Keratinocyte (primary cell): Measurements from ENCODE around the gene ATE1. TPM values are rescaled to one million over a fixed set of nuclear protein-coding genes. Genes with fewer than 3 reads are reported as not detected.
"Not testable (repeated sequence)": the region's sequence is repeated elsewhere in the genome, so short reads cannot be mapped to it uniquely, and the experiment has no call there.

Experiments used
- DNase-seq: peaks from one replicate; pipeline ENCODE4 v3.0.0-alpha.2; 2011; ENCODE audit warnings: low read depth, missing footprints, low spot score
- FAIRE-seq: peaks from 2 replicates; lab custom pipeline; 2011; peaks lifted over from hg19 to GRCh38; lab: Jason Lieb, UNC
- H2AFZ ChIP-seq: 2 replicates; pipeline ENCODE4 v1.6.0; 2012; ENCODE audit warnings: low read length, control low read depth, inconsistent platforms; ENCODE audit not compliant: control insufficient read depth
- H3K27ac ChIP-seq: 2 replicates; pipeline ENCODE4 v1.5.1; 2011; ENCODE audit warnings: low read length; ENCODE audit not compliant: control insufficient read depth, insufficient read depth
- H3K27me3 ChIP-seq: 3 replicates; pipeline ENCODE4 v1.6.0; 2011; ENCODE audit warnings: low read length; ENCODE audit not compliant: control insufficient read depth, insufficient read depth; ENCODE audit errors: extremely low read depth
- H3K36me3 ChIP-seq, 2 experiments: 2 replicates in 1 of 2; 3 replicates in 1 of 2; pipeline ENCODE4 v1.5.1; 2011; ENCODE audit warnings: low read length in 2 of 2, mild to moderate bottlenecking in 1 of 2; ENCODE audit not compliant: control insufficient read depth in 2 of 2, insufficient read depth in 2 of 2; ENCODE audit errors: extremely low read depth in 1 of 2
- H3K4me1 ChIP-seq: 3 replicates; pipeline ENCODE4 v1.5.1; 2011; ENCODE audit warnings: low read length; ENCODE audit not compliant: control insufficient read depth, insufficient read depth; ENCODE audit errors: extremely low read depth
- H3K4me2 ChIP-seq: 3 replicates; pipeline ENCODE4 v1.6.0; 2011; ENCODE audit warnings: low read depth, low read length; ENCODE audit not compliant: control insufficient read depth, insufficient read depth; ENCODE audit errors: extremely low read depth
- H3K4me3 ChIP-seq, 3 experiments: fragments of 200-600 bp in 1 of 3; sonication (generic) in 1 of 3; 2 replicates in 2 of 3; 3 replicates in 1 of 3; pipeline ENCODE4 v1.5.1; 2011 to 2016; ENCODE audit warnings: low read length in 3 of 3, mild to moderate bottlenecking in 3 of 3, control low read depth in 2 of 3, inconsistent platforms in 1 of 3, low read depth in 1 of 3, mixed read lengths in 1 of 3, mixed run types in 1 of 3, moderate library complexity in 1 of 3; ENCODE audit not compliant: control insufficient read depth in 2 of 3, insufficient read depth in 2 of 3; ENCODE audit errors: extremely low read depth in 1 of 3
- H3K79me2 ChIP-seq: 2 replicates; pipeline ENCODE4 v1.6.0; 2012; ENCODE audit warnings: low read length; ENCODE audit not compliant: control insufficient read depth, insufficient read depth
- H3K9ac ChIP-seq: 3 replicates; pipeline ENCODE4 v1.6.0; 2011; ENCODE audit warnings: low read length; ENCODE audit not compliant: control insufficient read depth, insufficient read depth; ENCODE audit errors: extremely low read depth
- H3K9me1 ChIP-seq: 3 replicates; pipeline ENCODE4 v1.6.0; 2011; ENCODE audit warnings: low read length; ENCODE audit not compliant: control insufficient read depth, insufficient read depth; ENCODE audit errors: extremely low read depth
- H3K9me3 ChIP-seq: 2 replicates; pipeline ENCODE4 v1.5.1; 2012; ENCODE audit warnings: low read depth, low read length; ENCODE audit not compliant: control insufficient read depth
- H4K20me1 ChIP-seq: 3 replicates; pipeline ENCODE4 v1.6.0; 2011; ENCODE audit warnings: low read length; ENCODE audit not compliant: control insufficient read depth, insufficient read depth; ENCODE audit errors: extremely low read depth
- EZH2 ChIP-seq: IDR thresholded peaks from one replicate; pipeline ENCODE4 v1.6.1; 2012; ENCODE audit warnings: inconsistent platforms, mild to moderate bottlenecking, low read length, moderate library complexity
- dilution Hi-C: fragments of 300-500 bp; cut with MboI; formaldehyde crosslinking; loops from one replicate; pipeline ENCODE4 v1.7.0; 2020; ENCODE audit warnings: low sequenced_read_pairs; ENCODE audit not compliant: extremely low pct_ligation_motif_present
- polyA plus RNA-seq, 5 experiments: library from polyadenylated mRNA; depleted of rRNA in 3 of 5; stranded (reverse) in 3 of 5; stranded (forward) in 1 of 5; unstranded in 1 of 5; fragments of >200 nt; gene quantifications; 1 replicate in 1 of 5; 2 replicates in 3 of 5; 3 replicates in 1 of 5; pipeline versions ENCODE4 v1.2.1 to v1.2.3, GENCODE V29; 2011 to 2012; ENCODE audit warnings: missing spikeins in 2 of 5, low read depth in 1 of 5, low replicate concordance in 1 of 5
- TF ChIP-seq, protein P1 (sequence below), 3 experiments: IDR thresholded peaks in 1 of 3; conservative IDR thresholded peaks in 1 of 3; optimal IDR thresholded peaks in 1 of 3; 2 replicates in 2 of 3; 3 replicates in 1 of 3; pipeline versions ENCODE3 to v1.5.1; 2011; ENCODE audit warnings: low read length in 3 of 3, mild to moderate bottlenecking in 3 of 3, moderate library complexity in 2 of 3, control low read depth in 1 of 3, inconsistent platforms in 1 of 3; ENCODE audit not compliant: insufficient read depth in 2 of 3; ENCODE audit errors: extremely low read depth in 1 of 3

ATE1 gene
- polyA plus RNA-seq, 1 donor (not counting 4 experiments of a cell fraction or from before 2014, with no cell fraction given) = 14.9 TPM

DNA sequence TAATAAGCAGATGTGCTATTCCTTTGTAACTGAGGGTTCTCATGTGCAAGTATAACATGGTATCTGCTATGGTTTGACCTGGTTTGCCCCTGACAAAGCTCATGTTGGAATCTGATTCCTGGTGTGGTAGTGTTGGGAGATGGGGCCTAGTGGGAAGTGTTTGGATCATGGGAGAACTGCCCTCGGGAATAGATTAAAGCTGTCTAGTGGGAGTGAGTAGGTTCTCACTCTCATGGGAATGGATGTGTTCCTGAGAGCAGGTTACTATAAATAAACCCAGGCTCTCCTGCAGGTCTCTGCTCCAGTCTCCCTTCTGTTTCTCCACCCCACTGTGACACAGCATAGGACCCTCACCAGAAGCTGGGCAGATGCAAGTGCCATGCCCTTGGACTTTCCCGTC is 97.7 kb downstream of the ATE1 start:
- TF ChIP-seq, protein P1, sequence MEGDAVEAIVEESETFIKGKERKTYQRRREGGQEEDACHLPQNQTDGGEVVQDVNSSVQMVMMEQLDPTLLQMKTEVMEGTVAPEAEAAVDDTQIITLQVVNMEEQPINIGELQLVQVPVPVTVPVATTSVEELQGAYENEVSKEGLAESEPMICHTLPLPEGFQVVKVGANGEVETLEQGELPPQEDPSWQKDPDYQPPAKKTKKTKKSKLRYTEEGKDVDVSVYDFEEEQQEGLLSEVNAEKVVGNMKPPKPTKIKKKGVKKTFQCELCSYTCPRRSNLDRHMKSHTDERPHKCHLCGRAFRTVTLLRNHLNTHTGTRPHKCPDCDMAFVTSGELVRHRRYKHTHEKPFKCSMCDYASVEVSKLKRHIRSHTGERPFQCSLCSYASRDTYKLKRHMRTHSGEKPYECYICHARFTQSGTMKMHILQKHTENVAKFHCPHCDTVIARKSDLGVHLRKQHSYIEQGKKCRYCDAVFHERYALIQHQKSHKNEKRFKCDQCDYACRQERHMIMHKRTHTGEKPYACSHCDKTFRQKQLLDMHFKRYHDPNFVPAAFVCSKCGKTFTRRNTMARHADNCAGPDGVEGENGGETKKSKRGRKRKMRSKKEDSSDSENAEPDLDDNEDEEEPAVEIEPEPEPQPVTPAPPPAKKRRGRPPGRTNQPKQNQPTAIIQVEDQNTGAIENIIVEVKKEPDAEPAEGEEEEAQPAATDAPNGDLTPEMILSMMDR (optimal IDR thresholded peaks at IDR 0.05 in 1 of 3, IDR thresholded peaks at IDR 0.05 in 1 of 3, conservative IDR thresholded peaks at IDR 0.05 in 1 of 3; ENCODE audit: extremely low read depth in 1 of 3, insufficient read depth in 2 of 3, low read length in 3 of 3) = no peak
- TF ChIP-seq EZH2 = no peak
- Histone ChIP-seq H3K4me2 (no peak overlapping the region), H3K27ac (no peak overlapping the region), H3K4me3 (no peak overlapping the region), H4K20me1 (no peaks in the 10 kb centered on the region), H3K79me2 (no peaks in the 10 kb centered on the region), H2AFZ (no peak overlapping the region), H3K36me3 (peaks cover 3 to 8% of the 10 kb centered on the region in 2 experiments), H3K9me3 (no peaks in the 10 kb centered on the region), H3K27me3 (no peaks in the 10 kb centered on the region), H3K9me1 (no peaks in the 10 kb centered on the region), H3K4me1 (no peaks in the 10 kb centered on the region), H3K9ac (no peak overlapping the region)
- dilution Hi-C loops = no loop called here
- DNase-seq = no peak
- FAIRE-seq = no peak

DNA sequence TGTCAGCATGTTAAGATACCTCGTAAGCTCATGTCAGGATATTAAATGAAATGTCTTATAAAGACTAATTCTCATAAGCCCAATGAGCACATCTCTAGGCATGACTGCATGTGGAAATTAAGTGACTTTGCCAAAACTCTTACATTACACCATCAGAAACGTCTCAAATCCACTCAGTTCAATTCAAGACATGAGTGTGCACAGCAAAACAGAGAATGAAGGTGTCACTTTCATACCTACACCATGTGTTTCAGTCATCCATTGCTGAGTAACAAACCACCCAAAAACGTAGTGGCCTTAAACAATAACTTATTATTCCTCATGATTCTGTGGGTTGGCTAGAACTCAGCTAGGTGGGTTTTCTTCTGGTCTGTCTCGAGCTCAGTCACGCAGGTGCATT is 99.8 kb downstream of the ATE1 start:
- no peaks in the 10 kb centered on the region for H3K9me1 ChIP-seq
- H3K27me3 ChIP-seq = no peaks in the 10 kb centered on the region
- FAIRE-seq (no peak), DNase-seq (no peak)
- no peak overlapping the region for H3K4me3 ChIP-seq
- no peak for TF ChIP-seq EZH2
- TF ChIP-seq, protein P1 (optimal IDR thresholded peaks at IDR 0.05 in 1 of 3, IDR thresholded peaks at IDR 0.05 in 1 of 3, conservative IDR thresholded peaks at IDR 0.05 in 1 of 3; ENCODE audit: extremely low read depth in 1 of 3, insufficient read depth in 2 of 3, low read length in 3 of 3) = no peak
- peaks cover 2 to 7% of the 10 kb centered on the region in 2 experiments for H3K36me3 ChIP-seq
- no peak overlapping the region for H2AFZ ChIP-seq
- H3K4me2 ChIP-seq = no peak overlapping the region
- no peaks in the 10 kb centered on the region for H4K20me1 ChIP-seq
- no peaks in the 10 kb centered on the region for H3K9me3 ChIP-seq
- no peaks in the 10 kb centered on the region for H3K4me1 ChIP-seq
- no peak overlapping the region for H3K9ac ChIP-seq
- no peak overlapping the region for H3K27ac ChIP-seq
- dilution Hi-C loops = no loop called here
- H3K79me2 ChIP-seq = no peaks in the 10 kb centered on the region

DNA sequence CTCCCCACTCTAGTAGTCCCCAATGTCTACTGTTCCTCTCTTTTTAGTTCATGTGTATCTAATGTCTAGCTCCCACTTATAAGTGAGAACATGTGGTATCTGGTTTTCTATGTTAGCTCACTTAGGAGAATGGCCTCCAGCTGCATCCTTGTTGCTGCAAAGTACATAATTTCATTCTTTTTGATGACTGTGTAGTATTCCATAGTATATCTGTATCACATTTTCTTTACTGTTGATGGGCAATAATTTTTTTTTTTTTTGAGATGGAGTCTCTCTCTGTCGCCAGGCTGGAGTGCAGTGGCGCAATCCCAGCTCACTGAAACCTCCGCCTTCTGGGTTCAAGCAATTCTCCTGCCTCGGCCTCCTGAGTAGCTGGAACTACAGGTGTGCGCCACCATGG is 101.1 kb downstream of the ATE1 start:
- H3K4me2 ChIP-seq, H3K4me3 ChIP-seq, H3K36me3 ChIP-seq, H3K27ac ChIP-seq, FAIRE-seq, H3K79me2 ChIP-seq, H3K9me3 ChIP-seq, DNase-seq, H3K9me1 ChIP-seq, H4K20me1 ChIP-seq, dilution Hi-C loops, H3K9ac ChIP-seq, H3K4me1 ChIP-seq, H2AFZ ChIP-seq, H3K27me3 ChIP-seq: not testable (repeated sequence)
